ENCODE measurements around the gene OR12D3. TPM values are rescaled to one million over a fixed set of nuclear protein-coding genes. Genes with fewer than 3 reads are reported as not detected.

OR12D3 gene, protein sequence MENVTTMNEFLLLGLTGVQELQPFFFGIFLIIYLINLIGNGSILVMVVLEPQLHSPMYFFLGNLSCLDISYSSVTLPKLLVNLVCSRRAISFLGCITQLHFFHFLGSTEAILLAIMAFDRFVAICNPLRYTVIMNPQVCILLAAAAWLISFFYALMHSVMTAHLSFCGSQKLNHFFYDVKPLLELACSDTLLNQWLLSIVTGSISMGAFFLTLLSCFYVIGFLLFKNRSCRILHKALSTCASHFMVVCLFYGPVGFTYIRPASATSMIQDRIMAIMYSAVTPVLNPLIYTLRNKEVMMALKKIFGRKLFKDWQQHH
- total RNA-seq = not detected in 2 replicates

DNA sequence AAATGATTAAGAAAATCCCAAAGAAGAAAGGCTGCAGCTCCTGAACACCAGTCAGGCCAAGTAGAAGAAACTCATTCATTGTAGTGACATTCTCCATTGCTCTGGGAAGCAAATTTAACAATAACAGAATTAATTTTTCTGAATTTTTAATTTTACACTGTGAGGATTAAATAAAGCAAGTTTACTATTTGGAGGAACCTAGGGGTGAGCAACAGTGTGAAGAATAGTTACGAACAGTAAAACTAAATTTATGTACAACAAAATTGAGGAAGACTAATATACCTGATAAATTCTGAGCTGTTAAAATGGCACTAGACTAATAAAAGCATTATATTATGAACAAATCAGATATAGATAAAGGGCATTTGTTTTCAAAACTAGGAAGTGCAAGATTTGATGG, at the start of gene OR12D3:
Gene OR12D3, minus strand, starts transcription at position 101 of the 400 bp plus-strand sequence. Its CDS starts 4 bp downstream, at position 97.

DNA sequence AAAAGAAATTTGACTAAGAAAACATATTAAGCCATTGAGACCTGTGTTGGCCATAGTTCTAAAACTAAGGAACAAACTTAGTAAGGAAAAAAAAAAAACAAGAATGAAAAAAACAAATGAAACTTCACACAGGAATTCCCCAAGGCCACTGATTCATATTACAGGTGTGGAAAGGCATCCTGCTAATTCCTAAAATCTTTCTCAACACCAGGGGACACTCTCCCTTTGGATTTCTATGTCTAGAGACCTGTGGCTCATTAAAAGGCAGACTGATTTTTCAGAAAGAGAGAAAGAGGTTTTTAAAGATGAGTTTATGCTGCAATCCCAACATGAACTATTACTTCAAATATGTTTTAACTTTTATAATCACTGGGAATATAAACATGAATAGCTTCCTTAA, 39.5 kb upstream of the OR12D3 start, which contains the start of gene OR12D1:
Gene OR12D1, plus strand, starts transcription at position 341 of the 400 bp plus-strand sequence.

DNA sequence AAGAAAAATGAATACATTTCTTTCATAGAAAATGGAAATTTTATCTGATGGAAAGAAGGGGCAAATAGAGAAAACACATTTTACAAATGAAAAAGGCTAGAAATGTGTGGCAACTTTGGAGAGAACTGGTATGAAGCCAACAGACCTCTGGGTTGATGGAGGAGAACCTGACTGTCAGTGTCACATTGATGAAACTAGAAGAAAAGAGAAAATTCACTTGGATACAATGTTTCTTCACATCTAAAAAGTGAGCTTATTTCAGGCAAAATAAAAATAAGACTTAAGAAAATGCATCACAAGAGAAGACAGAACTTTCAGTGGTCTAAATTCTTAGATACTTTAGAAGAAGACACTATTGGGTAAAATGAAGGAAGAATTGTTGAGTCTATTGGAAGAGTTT, 20.2 kb upstream of the OR12D3 start, which contains the start of gene OR12D2:
Gene OR12D2, plus strand, starts transcription at position 301 of the 400 bp plus-strand sequence. CDS start 1,069 bp downstream, outside the sequence.

DNA sequence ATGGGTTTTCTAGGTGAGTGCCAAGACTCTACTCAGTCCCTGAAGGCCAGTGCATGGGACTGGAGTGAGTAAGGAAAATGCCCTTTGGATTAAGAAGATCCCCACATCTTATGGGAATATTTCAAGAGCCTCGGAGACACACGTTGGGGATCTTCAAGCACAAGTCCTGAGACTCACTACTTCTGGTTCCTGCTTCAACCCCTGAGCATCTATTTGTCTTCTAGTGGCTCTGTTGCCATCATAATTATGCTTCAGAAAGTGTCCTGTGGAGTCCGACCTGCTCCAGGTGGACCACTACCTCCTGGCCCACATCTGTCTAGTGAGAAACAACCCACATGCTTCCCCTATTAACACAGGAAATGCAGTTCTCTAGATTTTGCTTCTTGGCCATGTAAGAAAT, 6.3 kb downstream of the OR12D3 start, which contains the start of gene OR5V1:
Gene OR5V1, minus strand, starts transcription at position 101 of the 400 bp plus-strand sequence. CDS start 12,670 bp downstream, outside the sequence.

Other genes starting within 250 kb of the OR12D3 start
- not detected in 2 replicates for gene OR2J2, start 204.4 kb downstream of the OR12D3 start, total RNA-seq
- not detected in 2 replicates for gene OR14J1, start 73.6 kb downstream of the OR12D3 start, total RNA-seq
- not detected in 2 replicates for gene OR5V1, start 6.4 kb downstream of the OR12D3 start, total RNA-seq
- gene OR12D2, start 20.3 kb upstream of the OR12D3 start, total RNA-seq = not detected in 2 replicates
- not detected in 2 replicates for gene OR12D1, start 39.6 kb upstream of the OR12D3 start, total RNA-seq
- not detected in 2 replicates for gene OR10C1, start 64.0 kb upstream of the OR12D3 start, total RNA-seq
- under 0.01 TPM in 1 of 2 replicates, not detected in the other for gene OR11A1, start 81.8 kb upstream of the OR12D3 start, total RNA-seq
- not detected in 2 replicates for gene OR2H1, start 81.9 kb upstream of the OR12D3 start, total RNA-seq
- not detected in 2 replicates for gene MAS1L, start 112.7 kb upstream of the OR12D3 start, total RNA-seq
- not detected in 2 replicates for gene UBD, start 184.4 kb upstream of the OR12D3 start, total RNA-seq
- not detected in 2 replicates for gene OR2H2, start 209.8 kb upstream of the OR12D3 start, total RNA-seq

Data from placental epithelial cell (primary cell).